NCI-H2196 treated with DMSO at 0.1 percent for 48 hours (cell line): ENCODE results near the gene LOXL1.

Experiments used
- DNase-seq: peaks from one replicate; lab custom pipeline; 2025; ENCODE audit not compliant: unreplicated experiment; lab: John Stamatoyannopoulos, UW

The LOXL1 gene

GRCh38 chr15:73991726-73992593, 65.7 kb downstream of the LOXL1 start, which contains the start of gene STOML1:
Gene STOML1, minus strand, starts transcription at chr15:73992295. Its CDS starts 72 bp downstream, at chr15:73992223.
- DNase-seq = peak; percentile 58

- no peak for DNase-seq
These were observed 66.3 kb downstream of the LOXL1 start for GRCh38 chr15:73992594-73992898.

GRCh38 chr15:73993211-73993994, 67.1 kb downstream of the LOXL1 start:
- no peak for DNase-seq

DNA sequence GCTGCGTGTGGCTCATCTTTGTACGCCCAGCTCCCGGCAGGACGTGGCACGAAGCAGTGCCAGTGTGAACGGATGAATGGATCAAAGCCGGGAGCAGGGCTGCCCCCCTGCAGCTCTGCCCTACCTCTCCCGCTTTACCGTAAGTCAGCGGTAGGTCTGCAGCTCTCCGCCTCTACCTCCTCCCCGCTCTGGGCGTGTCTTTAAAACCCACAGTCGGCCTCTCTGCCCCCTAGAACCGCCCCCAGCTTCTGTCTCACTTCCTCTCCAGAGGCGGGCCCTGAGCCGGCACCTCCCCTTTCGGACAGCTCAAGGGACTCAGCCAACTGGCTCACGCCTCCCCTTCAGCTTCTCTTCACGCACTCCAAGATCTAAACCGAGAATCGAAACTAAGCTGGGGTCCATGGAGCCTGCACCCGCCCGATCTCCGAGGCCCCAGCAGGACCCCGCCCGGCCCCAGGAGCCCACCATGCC, 68.2 kb downstream of the LOXL1 start, which contains the start of gene PML:
Gene PML, plus strand, starts transcription at position 304 of the 471 bp plus-strand sequence. Its CDS starts 97 bp downstream, at position 401.
- peak; percentile 72 for DNase-seq

DNA sequence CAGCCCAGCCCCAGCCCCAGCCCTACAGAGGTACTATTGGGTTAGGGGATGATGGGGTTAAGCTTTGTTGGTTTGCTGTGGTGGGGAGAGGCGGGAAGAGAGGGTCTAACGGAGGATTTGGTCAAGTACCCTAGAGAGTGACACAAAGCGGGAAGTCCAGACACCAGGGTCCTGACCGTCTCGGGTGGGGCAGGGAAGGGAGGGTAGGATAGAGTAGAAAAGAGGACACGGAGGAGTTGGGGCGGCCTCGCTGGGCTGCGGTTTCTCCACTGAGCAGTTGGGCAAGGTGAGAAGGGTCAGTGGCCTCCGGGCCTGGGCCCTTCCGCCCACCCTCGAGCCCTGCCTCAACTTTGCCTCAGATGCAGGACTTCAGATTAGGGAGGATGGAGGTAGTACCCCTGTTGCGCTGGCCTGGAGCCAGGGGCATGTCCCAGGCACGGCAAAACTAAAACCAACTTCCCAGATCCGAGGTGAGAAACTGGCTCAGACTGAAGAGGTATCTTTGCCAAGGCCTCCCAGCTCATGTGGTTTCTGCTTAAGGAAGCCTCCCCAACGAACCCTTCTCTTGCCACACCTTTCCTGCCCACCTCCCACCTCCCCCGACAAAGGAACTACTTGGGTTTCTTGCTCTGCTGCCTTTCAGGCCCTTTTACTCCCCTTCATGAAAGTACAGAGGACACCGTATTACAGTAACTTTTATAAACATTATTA, 68.8 kb downstream of the LOXL1 start:
- no peak for DNase-seq

GRCh38 chr15:73996267-73996666, 70.0 kb downstream of the LOXL1 start:
- DNase-seq = no peak

GRCh38 chr15:73996939-73997338, 70.7 kb downstream of the LOXL1 start:
- DNase-seq = no peak

- DNase-seq = no peak
These were observed 71.7 kb downstream of the LOXL1 start for GRCh38 chr15:73997986-73998385.
